Measurements from ENCODE around the gene EML3.

DNA sequence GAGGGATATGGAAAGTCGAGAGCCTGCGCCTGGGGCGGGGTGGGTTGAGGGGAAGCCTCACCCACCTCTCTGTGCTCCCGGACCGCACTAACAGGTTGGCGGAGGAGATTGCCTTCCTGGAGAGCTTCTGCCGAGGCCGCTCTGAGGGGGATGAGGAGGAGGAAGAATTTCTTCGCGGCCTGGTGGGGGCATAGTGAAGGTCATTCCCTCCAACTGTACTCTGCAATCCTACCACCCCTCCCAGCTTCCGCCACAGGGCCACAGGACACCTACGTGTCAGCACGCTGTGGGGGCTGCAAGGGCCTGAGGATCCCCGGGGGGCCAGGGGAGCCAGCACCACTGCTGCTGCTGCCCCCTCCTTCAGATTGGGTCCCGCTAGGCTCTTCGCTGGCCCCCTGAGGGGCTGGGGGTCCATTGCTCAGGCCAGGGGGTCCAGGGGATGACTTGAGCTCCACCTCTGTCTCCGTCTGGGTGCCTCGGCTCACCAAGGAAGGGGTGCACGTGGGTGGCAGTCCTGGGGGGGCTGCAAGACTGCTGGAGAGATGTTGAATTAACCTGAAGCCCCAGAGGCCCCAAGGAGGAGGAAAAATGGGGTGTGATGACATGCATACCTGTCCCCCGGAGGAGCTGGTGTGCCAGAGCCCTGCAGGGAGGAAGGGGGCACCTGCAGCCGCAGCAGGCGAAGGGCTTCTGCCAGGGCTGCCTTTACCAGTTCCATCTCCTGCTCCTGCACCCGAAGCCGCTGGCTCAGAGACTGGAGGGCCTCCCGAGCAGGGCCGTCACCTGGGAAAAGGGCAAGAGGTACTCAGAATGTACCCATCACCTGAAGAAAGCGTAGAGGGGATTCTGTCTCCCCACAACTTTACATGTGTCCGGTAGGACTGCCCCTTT lies 1.5 kb downstream of the EML3 start:
- TF ChIP-seq, protein P1, sequence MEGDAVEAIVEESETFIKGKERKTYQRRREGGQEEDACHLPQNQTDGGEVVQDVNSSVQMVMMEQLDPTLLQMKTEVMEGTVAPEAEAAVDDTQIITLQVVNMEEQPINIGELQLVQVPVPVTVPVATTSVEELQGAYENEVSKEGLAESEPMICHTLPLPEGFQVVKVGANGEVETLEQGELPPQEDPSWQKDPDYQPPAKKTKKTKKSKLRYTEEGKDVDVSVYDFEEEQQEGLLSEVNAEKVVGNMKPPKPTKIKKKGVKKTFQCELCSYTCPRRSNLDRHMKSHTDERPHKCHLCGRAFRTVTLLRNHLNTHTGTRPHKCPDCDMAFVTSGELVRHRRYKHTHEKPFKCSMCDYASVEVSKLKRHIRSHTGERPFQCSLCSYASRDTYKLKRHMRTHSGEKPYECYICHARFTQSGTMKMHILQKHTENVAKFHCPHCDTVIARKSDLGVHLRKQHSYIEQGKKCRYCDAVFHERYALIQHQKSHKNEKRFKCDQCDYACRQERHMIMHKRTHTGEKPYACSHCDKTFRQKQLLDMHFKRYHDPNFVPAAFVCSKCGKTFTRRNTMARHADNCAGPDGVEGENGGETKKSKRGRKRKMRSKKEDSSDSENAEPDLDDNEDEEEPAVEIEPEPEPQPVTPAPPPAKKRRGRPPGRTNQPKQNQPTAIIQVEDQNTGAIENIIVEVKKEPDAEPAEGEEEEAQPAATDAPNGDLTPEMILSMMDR (IDR thresholded peaks at IDR 0.05): no peak
- TF ChIP-seq POLR2A (IDR thresholded peaks at IDR 0.05): no peak
- no peak for TF ChIP-seq POLR2AphosphoS5 (IDR thresholded peaks at IDR 0.05)
